Upper lobe of left lung (tissue), 4 donors: Measurements from ENCODE around the gene CD8B.
"Not testable (repeated sequence)": the region's sequence is repeated elsewhere in the genome, so short reads cannot be mapped to it uniquely, and the experiment has no call there.

Experiments used
- CTCF ChIP-seq, 6 experiments: fragments of 450-650 bp in 4 of 6; fragments of 200-600 bp in 2 of 6; sonication (generic) in 2 of 6; IDR thresholded peaks; one replicate each; pipeline ENCODE4 v1.5.1; 2016 to 2019; ENCODE audit warnings: antibody characterized with exemption in 6 of 6
- POLR2A ChIP-seq, 4 donors: fragments of 450-650 bp; IDR thresholded peaks; one replicate each; pipeline ENCODE4 v1.5.1; 2016 to 2017; ENCODE audit warnings: antibody characterized with exemption in 4 of 4, mild to moderate bottlenecking in 2 of 4
- POLR2AphosphoS5 ChIP-seq, 2 donors: sonication (generic); formaldehyde crosslinking; IDR thresholded peaks; one replicate each; pipeline ENCODE4 v1.5.1; 2017; ENCODE audit warnings: antibody characterized with exemption in 2 of 2

GRCh38 chr2:86837714-86838113, 24.0 kb downstream of the CD8B start:
- TF ChIP-seq CTCF, POLR2AphosphoS5, POLR2A (IDR thresholded peaks at IDR 0.05): not testable (repeated sequence)
